ENCODE data around the gene SYT13. TPM values are rescaled to one million over a fixed set of nuclear protein-coding genes. Genes with fewer than 3 reads are reported as not detected.

The SYT13 gene
- total RNA-seq, 2 donors from 2014 or later: 23.4 to 31.5 TPM

DNA sequence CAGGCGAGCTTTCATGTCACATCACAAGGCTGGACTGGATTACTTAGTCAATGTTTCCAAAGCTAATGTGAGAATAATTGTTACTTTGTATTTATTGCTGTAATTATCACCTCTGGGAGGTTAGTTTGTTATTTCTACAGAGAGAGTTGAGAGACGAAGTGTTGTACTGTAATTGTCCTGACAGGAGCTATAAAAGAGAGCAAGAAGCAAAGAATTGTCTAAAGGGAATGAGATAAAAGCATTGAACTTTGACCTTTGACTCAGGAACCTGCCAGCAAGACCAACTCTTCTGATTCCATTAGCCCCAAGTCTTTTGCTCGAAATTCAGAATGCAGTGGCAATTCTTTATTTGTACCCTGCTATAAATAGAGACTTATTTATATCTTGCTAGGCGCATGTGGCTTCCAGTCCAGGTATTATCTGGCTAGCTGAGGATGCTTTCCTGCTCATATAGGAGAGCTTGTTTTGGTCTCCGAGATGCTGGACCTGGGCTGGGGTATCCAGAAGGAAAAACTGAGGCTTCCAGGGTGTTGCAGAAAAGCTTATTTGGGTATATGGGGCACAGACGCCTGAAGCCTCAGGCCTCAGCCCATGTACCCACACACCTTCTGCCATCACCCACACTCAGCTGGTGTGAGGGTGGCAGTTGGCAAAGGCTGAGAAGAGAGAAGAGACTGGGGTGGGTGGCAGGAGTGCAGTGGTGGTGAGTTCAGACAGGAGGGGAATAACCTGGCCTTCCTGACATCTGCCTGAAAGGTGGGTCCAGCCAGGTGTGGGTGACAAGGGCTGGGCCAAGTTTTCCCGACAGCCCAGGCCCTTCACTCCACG is 40.7 kb downstream of the SYT13 start:
- H3K9ac ChIP-seq (ENCODE audit: low read depth in 2 of 2, low read length in 2 of 2): no peak overlapping the region
- H3K36me3 ChIP-seq: no peaks in the 10 kb centered on the region
- intact Hi-C loops (cut with DNase I): no loop called here
- no peaks in the 10 kb centered on the region for H3K4me1 ChIP-seq
- no peaks in the 10 kb centered on the region for H3K9me3 ChIP-seq
- H3K27ac ChIP-seq: no peak overlapping the region
- no peak overlapping the region for H3K4me3 ChIP-seq
- DNase-seq: no peak
- TF ChIP-seq, protein P1, sequence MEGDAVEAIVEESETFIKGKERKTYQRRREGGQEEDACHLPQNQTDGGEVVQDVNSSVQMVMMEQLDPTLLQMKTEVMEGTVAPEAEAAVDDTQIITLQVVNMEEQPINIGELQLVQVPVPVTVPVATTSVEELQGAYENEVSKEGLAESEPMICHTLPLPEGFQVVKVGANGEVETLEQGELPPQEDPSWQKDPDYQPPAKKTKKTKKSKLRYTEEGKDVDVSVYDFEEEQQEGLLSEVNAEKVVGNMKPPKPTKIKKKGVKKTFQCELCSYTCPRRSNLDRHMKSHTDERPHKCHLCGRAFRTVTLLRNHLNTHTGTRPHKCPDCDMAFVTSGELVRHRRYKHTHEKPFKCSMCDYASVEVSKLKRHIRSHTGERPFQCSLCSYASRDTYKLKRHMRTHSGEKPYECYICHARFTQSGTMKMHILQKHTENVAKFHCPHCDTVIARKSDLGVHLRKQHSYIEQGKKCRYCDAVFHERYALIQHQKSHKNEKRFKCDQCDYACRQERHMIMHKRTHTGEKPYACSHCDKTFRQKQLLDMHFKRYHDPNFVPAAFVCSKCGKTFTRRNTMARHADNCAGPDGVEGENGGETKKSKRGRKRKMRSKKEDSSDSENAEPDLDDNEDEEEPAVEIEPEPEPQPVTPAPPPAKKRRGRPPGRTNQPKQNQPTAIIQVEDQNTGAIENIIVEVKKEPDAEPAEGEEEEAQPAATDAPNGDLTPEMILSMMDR (IDR thresholded peaks at IDR 0.05): no peak
- no peaks in the 10 kb centered on the region for H3K27me3 ChIP-seq

DNA sequence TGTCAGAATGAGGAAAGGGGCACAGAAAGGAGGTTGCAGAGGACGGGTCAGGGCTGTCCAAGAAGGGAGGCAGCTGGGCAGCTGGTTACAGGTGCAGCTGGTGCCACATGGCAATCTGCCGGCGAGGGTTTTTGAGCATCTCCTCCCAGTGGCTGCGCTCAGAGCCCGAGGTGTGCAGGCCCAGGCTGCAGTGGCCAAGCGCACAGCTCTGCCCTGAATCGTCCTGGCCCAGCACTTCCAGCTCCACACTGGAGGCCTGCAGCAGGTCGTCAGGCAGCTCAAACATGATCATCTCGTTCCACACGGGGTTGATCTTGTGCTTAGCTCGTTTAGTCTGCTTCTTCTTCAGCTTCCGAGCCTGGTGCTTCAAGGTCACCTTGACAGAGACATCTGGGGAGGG is 42.2 kb downstream of the SYT13 start:
- TF ChIP-seq, protein P1 (IDR thresholded peaks at IDR 0.05): no peak
- Histone ChIP-seq H3K9ac (ENCODE audit: low read depth in 2 of 2, low read length in 2 of 2) (no peak overlapping the region), H3K27me3 (no peaks in the 10 kb centered on the region), H3K27ac (no peak overlapping the region), H3K4me1 (no peaks in the 10 kb centered on the region), H3K4me3 (no peak overlapping the region), H3K36me3 (no peaks in the 10 kb centered on the region), H3K9me3 (no peaks in the 10 kb centered on the region)
- DNase-seq: no peak
- intact Hi-C loops (cut with DNase I): no loop called here

DNA sequence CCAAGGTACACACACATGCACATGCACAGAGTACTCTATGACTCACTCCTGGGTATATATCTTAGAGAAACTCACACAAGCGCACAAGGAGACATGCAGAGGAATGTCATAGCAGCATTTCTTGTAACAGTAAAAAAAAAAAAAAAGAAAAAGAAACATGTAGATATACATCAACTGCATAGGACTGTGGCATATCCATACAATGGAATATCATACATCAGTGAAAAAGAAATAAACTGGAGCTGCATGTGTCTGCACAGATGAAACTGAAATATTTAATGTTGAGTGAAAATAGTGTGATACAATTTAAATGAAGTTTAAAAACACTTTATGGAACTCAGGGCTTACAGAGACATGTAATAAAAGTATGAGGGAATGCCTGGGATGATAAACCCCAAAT is 46.4 kb downstream of the SYT13 start:
- DNase-seq: no peak
- H3K4me3 ChIP-seq: no peak overlapping the region
- no peaks in the 10 kb centered on the region for H3K27me3 ChIP-seq
- no peak overlapping the region for H3K9ac ChIP-seq (ENCODE audit: low read depth in 2 of 2, low read length in 2 of 2)
- intact Hi-C loops (cut with DNase I): no loop called here
- H3K9me3 ChIP-seq: no peaks in the 10 kb centered on the region
- H3K4me1 ChIP-seq: no peaks in the 10 kb centered on the region
- H3K36me3 ChIP-seq: no peaks in the 10 kb centered on the region
- TF ChIP-seq, protein P1 (IDR thresholded peaks at IDR 0.05): no peak
- no peak overlapping the region for H3K27ac ChIP-seq

DNA sequence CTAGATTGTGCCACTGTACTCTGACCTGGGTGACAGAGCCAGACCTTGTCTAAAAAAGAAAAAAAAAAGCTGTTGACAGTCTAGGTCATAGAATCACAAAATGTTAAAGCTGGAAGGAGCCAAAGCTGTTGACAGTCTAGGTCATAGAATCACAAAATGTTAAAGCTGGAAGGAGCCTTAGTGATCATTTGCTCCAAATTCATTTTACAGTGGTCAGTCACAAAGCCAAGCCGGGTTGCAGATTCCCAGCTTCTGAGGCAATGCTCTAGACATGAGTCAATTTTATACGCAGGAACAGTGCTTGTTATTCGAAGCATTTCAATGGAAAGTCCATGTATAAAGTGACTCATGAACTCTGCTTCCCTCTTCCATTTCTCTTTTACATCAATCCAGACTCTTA is 47.4 kb downstream of the SYT13 start:
- no peaks in the 10 kb centered on the region for H3K9me3 ChIP-seq
- H3K4me3 ChIP-seq: no peak overlapping the region
- TF ChIP-seq, protein P1 (IDR thresholded peaks at IDR 0.05): no peak
- no peaks in the 10 kb centered on the region for H3K36me3 ChIP-seq
- H3K4me1 ChIP-seq: no peaks in the 10 kb centered on the region
- no peak overlapping the region for H3K9ac ChIP-seq (ENCODE audit: low read depth in 2 of 2, low read length in 2 of 2)
- H3K27me3 ChIP-seq: no peaks in the 10 kb centered on the region
- no peak for DNase-seq
- intact Hi-C loops (cut with DNase I): no loop called here
- H3K27ac ChIP-seq: no peak overlapping the region

DNA sequence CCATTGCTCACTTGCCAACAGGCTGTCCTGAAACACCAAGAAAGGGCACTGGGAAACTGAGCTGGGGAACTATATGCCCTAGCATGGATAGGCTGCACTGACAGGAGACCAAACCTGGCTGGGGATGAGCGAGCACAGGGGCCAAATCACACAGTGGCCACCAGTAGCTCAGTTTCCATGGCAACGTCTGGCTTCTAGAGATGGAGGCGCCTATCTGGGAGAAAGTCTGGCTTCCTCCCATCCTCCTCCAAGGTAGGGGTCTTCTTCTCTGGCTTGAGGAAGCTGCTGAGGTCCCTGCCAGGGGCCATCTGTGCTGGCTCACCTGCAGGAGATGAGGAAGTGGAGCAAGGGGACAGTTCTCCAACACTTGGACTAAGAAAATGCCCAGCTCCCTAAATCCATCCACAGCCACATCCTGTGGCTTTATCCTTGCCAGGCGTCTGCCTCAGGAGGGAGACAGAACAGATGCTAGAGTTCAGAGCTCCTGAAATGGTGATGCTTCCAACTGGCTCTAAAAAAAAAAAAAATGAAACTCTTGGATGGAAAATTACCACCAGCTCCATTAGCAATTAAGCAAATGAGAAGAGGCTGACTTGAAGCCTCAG is 48.3 kb downstream of the SYT13 start:
- no peak overlapping the region for H3K27ac ChIP-seq
- no peaks in the 10 kb centered on the region for H3K4me1 ChIP-seq
- DNase-seq: no peak
- H3K9me3 ChIP-seq: no peaks in the 10 kb centered on the region
- TF ChIP-seq, protein P1 (IDR thresholded peaks at IDR 0.05): no peak
- H3K4me3 ChIP-seq: no peak overlapping the region
- H3K9ac ChIP-seq (ENCODE audit: low read depth in 2 of 2, low read length in 2 of 2): no peak overlapping the region
- no peaks in the 10 kb centered on the region for H3K27me3 ChIP-seq
- intact Hi-C loops (cut with DNase I): no loop called here
- no peaks in the 10 kb centered on the region for H3K36me3 ChIP-seq
